B cell (primary cell): Measurements from ENCODE around the gene AOC3.

ENCODE experiments used
- CTCF ChIP-seq: fragments of 200-600 bp; IDR thresholded peaks from one replicate; pipeline ENCODE4 v1.8.0; 2022; ENCODE audit warnings: antibody characterized with exemption, mild to moderate bottlenecking
- EZH2 ChIP-seq: IDR thresholded peaks from 2 replicates; pipeline ENCODE4 v1.6.1; 2012; ENCODE audit warnings: borderline replicate concordance, low read depth, mild to moderate bottlenecking, moderate library complexity, low read length; ENCODE audit not compliant: insufficient read depth, poor library complexity, severe bottlenecking

GRCh38 chr17:42893359-42893758 lies 42.4 kb downstream of the AOC3 start:
- TF ChIP-seq CTCF, result no peak
- no peak for TF ChIP-seq EZH2
